HepG2 (cell line): Measurements from ENCODE around the gene KHK. TPM values are rescaled to one million over a fixed set of nuclear protein-coding genes. Genes with fewer than 3 reads are reported as not detected.
A peak's percentile ranks its signal among the peaks of the same experiment; 100 is the strongest.

Experiments used
- ATAC-seq: fragments of 200-7000 bp; cut with Tn5 transposase; 3 replicates; pipeline ENCODE4 v1.9.1; 2020; ENCODE audit warnings: mild to moderate bottlenecking, moderate library complexity
- BruUV-seq: library from RNA; stranded (reverse); fragments of 400-500 nt; replicated peaks from 2 replicates; lab custom pipeline; 2021; lab: Mats Ljungman, UMichigan
- CTCF ChIA-PET: fragments of 300-600 bp; formaldehyde crosslinking; extraction: SDS; loops from one replicate; lab custom pipeline; 2021; ENCODE audit warnings: low total read pairs, inconsistent platforms, low intra/inter-chr PET ratio; lab: Yijun Ruan, JAX
- POLR2A ChIA-PET: fragments of 350-600 bp; sonication (Branson Sonifier 250); formaldehyde crosslinking; loops from one replicate; lab custom pipeline; 2020; ENCODE audit warnings: antibody characterized with exemption, inconsistent platforms; lab: Yijun Ruan, JAX
- DNase-seq: peaks from one replicate; pipeline ENCODE4 v3.0.0-alpha.2; 2015; ENCODE audit warnings: low spot score
- FAIRE-seq: peaks from 3 replicates; lab custom pipeline; 2011; peaks lifted over from hg19 to GRCh38; lab: Jason Lieb, UNC
- H2AFZ ChIP-seq: one replicate; pipeline ENCODE4 v1.6.1; 2011; ENCODE audit warnings: low read length, inconsistent platforms
- H3K27ac ChIP-seq: fragments of 300-600 bp; 3 replicates; pipeline ENCODE4 v1.8.0; 2011; ENCODE audit warnings: mixed run types, mild to moderate bottlenecking, mixed read lengths, low read length, inconsistent platforms; ENCODE audit not compliant: insufficient read depth; ENCODE audit errors: extremely low read length
- H3K27me3 ChIP-seq, 2 experiments: fragments of 200-600 bp in 1 of 2; 2 replicates in 1 of 2; 3 replicates in 1 of 2; pipeline versions ENCODE4 v1.6.0 to v1.8.0; 2011; ENCODE audit warnings: low read length in 2 of 2, mild to moderate bottlenecking in 2 of 2, moderate library complexity in 2 of 2, inconsistent platforms in 1 of 2; ENCODE audit not compliant: insufficient read depth in 2 of 2, control insufficient read depth in 1 of 2
- H3K36me3 ChIP-seq, 2 experiments: fragments of 200-600 bp in 1 of 2; replicated peaks in 1 of 2; 2 replicates in 1 of 2; 3 replicates in 1 of 2; pipeline versions ENCODE4 v1.5.1 to v1.8.0; 2011; ENCODE audit warnings: low read length in 2 of 2, inconsistent platforms in 1 of 2; ENCODE audit not compliant: insufficient read depth in 2 of 2, control insufficient read depth in 1 of 2
- H3K4me1 ChIP-seq: 2 replicates; pipeline ENCODE4 v1.5.1; 2012; ENCODE audit warnings: low read length, inconsistent platforms; ENCODE audit not compliant: insufficient read depth
- H3K4me2 ChIP-seq: 2 replicates; pipeline ENCODE4 v1.6.0; 2011; ENCODE audit warnings: low read depth, low read length, inconsistent platforms
- H3K4me3 ChIP-seq, 3 experiments: fragments of 200-600 bp in 1 of 3; sonication (generic), shearing (Covaris generic) in 1 of 3; replicated peaks in 1 of 3; 2 replicates each; pipeline ENCODE4 v1.5.1; 2011 to 2016; ENCODE audit warnings: low read length in 3 of 3, inconsistent platforms in 2 of 3, low read depth in 2 of 3, mild to moderate bottlenecking in 2 of 3, control low read depth in 1 of 3, mixed read lengths in 1 of 3; ENCODE audit not compliant: insufficient read depth in 1 of 3
- H3K79me2 ChIP-seq: one replicate; pipeline ENCODE4 v1.6.1; 2011; ENCODE audit warnings: low read length, inconsistent platforms; ENCODE audit not compliant: insufficient read depth
- H3K9ac ChIP-seq: 2 replicates; pipeline ENCODE4 v1.6.0; 2011; ENCODE audit warnings: mild to moderate bottlenecking, low read depth, low read length, inconsistent platforms; ENCODE audit not compliant: insufficient read depth
- H3K9me3 ChIP-seq: 2 replicates; pipeline ENCODE4 v1.5.1; 2012; ENCODE audit warnings: mild to moderate bottlenecking, low read length
- H4K20me1 ChIP-seq: 2 replicates; pipeline ENCODE4 v1.6.0; 2011; ENCODE audit warnings: inconsistent platforms, mild to moderate bottlenecking, low read length, moderate library complexity; ENCODE audit not compliant: insufficient read depth
- AGO2 ChIP-seq: fragments of 200-400 bp; formaldehyde crosslinking; optimal IDR thresholded peaks from 2 replicates; pipeline ENCODE3; 2017; ENCODE audit warnings: mild to moderate bottlenecking, low read depth, low read length, moderate library complexity
- ATF7-NPFF ChIP-seq: sonication (generic); formaldehyde crosslinking; IDR thresholded peaks from 2 replicates; pipeline ENCODE4 v1.8.1; 2023; ENCODE audit warnings: mild to moderate bottlenecking, low read depth, missing genetic modification reagents, moderate library complexity
- FOXK2 ChIP-seq: fragments of 450-650 bp; IDR thresholded peaks from 2 replicates; pipeline ENCODE4 v1.6.1; 2016
- HES4 ChIP-seq: sonication (generic); formaldehyde crosslinking; IDR thresholded peaks from 2 replicates; pipeline ENCODE4 v1.9.0; 2021; ENCODE audit warnings: mild to moderate bottlenecking, missing genetic modification reagents, borderline replicate concordance
- MYC ChIP-seq: sonication (generic); formaldehyde crosslinking; IDR thresholded peaks from 2 replicates; pipeline ENCODE4 v1.9.0; 2021; ENCODE audit warnings: missing genetic modification reagents, borderline replicate concordance
- NPAS2 ChIP-seq: sonication (generic); formaldehyde crosslinking; IDR thresholded peaks from 2 replicates; pipeline ENCODE4 v1.8.0; 2022; ENCODE audit warnings: mild to moderate bottlenecking, missing genetic modification reagents, borderline replicate concordance
- ZNF281 ChIP-seq: sonication (generic); formaldehyde crosslinking; IDR thresholded peaks from 2 replicates; pipeline ENCODE4 v1.4.0; 2020; ENCODE audit warnings: missing genetic modification reagents, borderline replicate concordance
- ZNF550 ChIP-seq: sonication (generic); formaldehyde crosslinking; IDR thresholded peaks from 2 replicates; pipeline ENCODE4 v1.4.0; 2020; ENCODE audit warnings: mild to moderate bottlenecking, missing genetic modification reagents, borderline replicate concordance
- WGBS: methylation state at CpG from one replicate; pipeline ENCODE4 v1.1.6; 2017; ENCODE audit warnings: low lambda C conversion rate; 5-methylcytosine and 5-hydroxymethylcytosine counted together
- in situ Hi-C: cut with HindIII; loops from 2 replicates; pipeline ENCODE4 v1.10.0; 2017; ENCODE audit warnings: low pct_unique_long_range_greater_than_20kb; ENCODE audit not compliant: extremely low pct_ligation_motif_present
- intact Hi-C: fragments of 100-400 bp; cut with micrococcal nuclease; formaldehyde crosslinking; loops from one replicate; pipeline ENCODE4 v1.10.0; 2022; ENCODE audit not compliant: unreplicated experiment
- polyA plus RNA-seq, 8 experiments: library from polyadenylated mRNA; depleted of rRNA in 3 of 8; stranded (reverse) in 7 of 8; unstranded in 1 of 8; fragments of >200 nt; fragmentation: Illumina TruSeq in 4 of 8; extraction: Trizol in 4 of 8; gene quantifications; 2 replicates each; pipeline versions ENCODE4 v1.2.1 to v1.2.3, GENCODE V29; 2011 to 2016; ENCODE audit warnings: low read depth in 4 of 8, missing spikeins in 1 of 8, mixed read lengths in 1 of 8; ENCODE audit not compliant: insufficient read depth in 1 of 8
- total RNA-seq, 5 experiments: library from RNA; depleted of rRNA; stranded (reverse); fragments of >200 nt; fragmentation: Illumina TruSeq; extraction: Trizol; gene quantifications; 2 replicates each; pipeline ENCODE4 v1.2.3, GENCODE V29; 2016; ENCODE audit warnings: low read depth in 1 of 5
- TF ChIP-seq, protein P1 (sequence below): sonication (generic); formaldehyde crosslinking; conservative IDR thresholded peaks from 2 replicates; pipeline ENCODE4 v1.8.0; 2022; ENCODE audit warnings: mild to moderate bottlenecking, moderate library complexity, missing genetic modification reagents

Gene KHK
- total and polyA plus RNA-seq, 2 of the 13 experiments (the other 11 are each of a cell fraction or from before 2014, with no cell fraction given), result 40.9 to 99.2 TPM

- H3K4me3 ChIP-seq, result peak overlapping the region in 2 of 3 experiments; percentile 6 to 65; a peak in 1 of 6 replicates
- intact Hi-C loops, result loop anchor here (10.0 kb wide), 1 partner anchor 47 kb away; the partner anchor contains the start of gene TMEM214
- TF ChIP-seq MYC (CRISPR knock-in tag) (no peak), ATF7-NPFF (CRISPR knock-in tag) (0 out of 2 replicates have a peak, but pooled peaks have one; percentile 39), AGO2 (peak; percentile 16), FOXK2 (no peak), ZNF281 (CRISPR knock-in tag) (no peak), HES4 (CRISPR knock-in tag) (no peak), ZNF550 (CRISPR knock-in tag) (no peak), NPAS2 (CRISPR knock-in tag) (0 out of 2 replicates have a peak, but pooled peaks have one; percentile 70)
- TF ChIP-seq, protein P1, sequence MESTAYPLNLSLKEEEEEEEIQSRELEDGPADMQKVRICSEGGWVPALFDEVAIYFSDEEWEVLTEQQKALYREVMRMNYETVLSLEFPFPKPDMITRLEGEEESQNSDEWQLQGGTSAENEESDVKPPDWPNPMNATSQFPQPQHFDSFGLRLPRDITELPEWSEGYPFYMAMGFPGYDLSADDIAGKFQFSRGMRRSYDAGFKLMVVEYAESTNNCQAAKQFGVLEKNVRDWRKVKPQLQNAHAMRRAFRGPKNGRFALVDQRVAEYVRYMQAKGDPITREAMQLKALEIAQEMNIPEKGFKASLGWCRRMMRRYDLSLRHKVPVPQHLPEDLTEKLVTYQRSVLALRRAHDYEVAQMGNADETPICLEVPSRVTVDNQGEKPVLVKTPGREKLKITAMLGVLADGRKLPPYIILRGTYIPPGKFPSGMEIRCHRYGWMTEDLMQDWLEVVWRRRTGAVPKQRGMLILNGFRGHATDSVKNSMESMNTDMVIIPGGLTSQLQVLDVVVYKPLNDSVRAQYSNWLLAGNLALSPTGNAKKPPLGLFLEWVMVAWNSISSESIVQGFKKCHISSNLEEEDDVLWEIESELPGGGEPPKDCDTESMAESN (CRISPR knock-in tag), result 0 out of 2 replicates have a peak, but pooled peaks have one; percentile 33
- TF ChIP-seq, all 625 proteins: peak for 4
- Histone ChIP-seq H3K36me3 (no peaks in the 10 kb centered on the region), H2AFZ (no peak overlapping the region), H4K20me1 (no peaks in the 10 kb centered on the region), H3K27me3 (no peaks in the 10 kb centered on the region), H3K4me1 (peaks cover 76% of the 10 kb centered on the region), H3K79me2 (peaks cover 5% of the 10 kb centered on the region), H3K9me3 (no peaks in the 10 kb centered on the region), H3K9ac (peak overlapping the region; percentile 38; the same call in 1 of the 2 replicates), H3K27ac (peak overlapping the region; percentile 65), H3K4me2 (peak overlapping the region; percentile 72)
- in situ Hi-C loops, result no loop called here
- ChIA-PET POLR2A (interaction anchor here (0.5 to 9.2 kb wide), 15 partner anchors 10 to 229 kb away, joined by 3 to 106 read pairs (median 4); partner anchors contain the start of genes ABHD1, AGBL5, OST4 and TMEM214), CTCF (no interaction called here)
- DNase-seq, result no peak
- ATAC-seq, result no peak
- BruUV-seq, result no TSS peak
- WGBS, result 97% methylated on average over 24 of the region's 38 CpGs
- no peak for FAIRE-seq
Measured at GRCh38 chr2:27081984-27082772, 4.4 kb upstream of the KHK start.
